Ramos (cell line): Measurements from ENCODE around the gene ECPAS.
"Not testable (repeated sequence)": the region's sequence is repeated elsewhere in the genome, so short reads cannot be mapped to it uniquely, and the experiment has no call there.

Experiments used
- in situ Hi-C: fragments of 300-500 bp; cut with MboI; formaldehyde crosslinking; loops from one replicate; pipeline ENCODE4 v1.14.3; 2022; ENCODE audit warnings: low sequenced_read_pairs; ENCODE audit not compliant: unreplicated experiment

Gene ECPAS

DNA sequence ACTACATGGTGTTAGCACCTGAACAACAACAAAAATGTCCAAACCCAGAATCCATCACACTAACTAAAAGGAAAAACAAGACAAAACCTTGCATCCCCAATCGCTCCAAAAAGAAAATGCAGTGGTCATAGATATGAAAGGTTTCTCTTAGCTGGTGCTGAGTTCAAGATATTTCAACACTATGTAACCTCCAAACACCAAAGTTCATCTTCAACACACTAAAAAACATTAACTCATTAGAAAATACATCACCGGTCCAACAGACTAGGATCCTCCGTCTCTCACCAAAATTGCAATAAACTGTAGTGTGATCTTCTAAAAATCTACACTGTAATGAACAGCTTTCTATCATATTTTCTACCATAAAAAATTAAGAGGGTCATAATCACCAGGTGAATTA, 60.8 kb downstream of the ECPAS start:
- in situ Hi-C loops: no loop called here

DNA sequence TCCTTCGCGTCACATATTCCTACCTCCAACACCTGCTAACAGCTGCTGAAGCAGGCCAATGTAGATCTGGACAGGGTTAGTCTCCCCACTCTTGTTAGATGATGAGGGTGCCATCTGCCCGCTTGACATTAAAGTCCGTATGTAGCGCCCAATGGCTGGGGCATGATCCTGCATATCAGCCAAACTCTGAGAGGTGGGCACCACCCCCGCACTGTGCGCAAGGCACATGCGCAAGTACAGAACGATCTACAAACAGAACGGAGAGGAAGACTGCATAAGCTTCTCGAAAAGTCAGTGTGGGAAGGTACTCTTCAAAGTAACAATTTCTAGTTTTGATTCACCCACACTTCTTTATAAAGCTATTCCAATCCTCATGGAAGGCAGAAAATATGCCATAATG, 69.8 kb downstream of the ECPAS start:
- in situ Hi-C loops: no loop called here

DNA sequence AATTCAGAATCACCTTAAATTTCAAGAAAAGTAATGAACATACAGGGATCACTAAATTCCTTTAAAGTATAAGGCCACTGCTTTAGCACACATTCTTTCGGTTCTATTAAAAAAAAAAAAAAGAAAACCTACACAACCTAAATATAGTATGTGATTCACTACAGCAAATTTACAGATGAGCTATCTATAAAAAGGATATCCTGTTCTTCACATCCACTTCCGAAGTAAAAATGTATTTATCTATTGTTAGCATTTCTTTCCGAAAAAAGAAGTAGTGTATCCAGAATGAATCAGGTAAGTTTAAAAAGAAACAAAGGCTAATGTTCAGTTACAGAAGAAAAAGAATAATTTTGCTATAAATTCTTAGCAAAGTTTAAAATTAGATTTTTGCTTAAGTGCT, 70.2 kb downstream of the ECPAS start:
- in situ Hi-C loops: no loop called here

DNA sequence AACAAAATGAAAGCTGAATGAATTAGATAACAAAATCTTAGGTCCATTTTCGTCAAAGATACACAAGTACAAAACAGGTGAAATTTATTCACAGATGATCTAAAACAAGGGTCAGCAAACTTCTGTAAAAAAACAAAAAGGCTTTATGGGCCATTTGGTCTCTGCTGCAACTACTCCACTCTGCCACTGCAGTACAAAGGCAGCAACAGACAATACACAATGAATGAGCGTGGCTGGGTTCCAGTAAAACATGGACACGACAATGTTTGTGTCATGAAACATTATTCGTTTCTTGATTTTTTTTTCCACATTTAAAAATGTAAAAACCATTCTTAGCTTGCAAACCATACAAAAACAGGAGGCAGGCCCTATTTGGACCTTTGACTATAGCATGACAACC, 71.9 kb downstream of the ECPAS start:
- in situ Hi-C loops: no loop called here

DNA sequence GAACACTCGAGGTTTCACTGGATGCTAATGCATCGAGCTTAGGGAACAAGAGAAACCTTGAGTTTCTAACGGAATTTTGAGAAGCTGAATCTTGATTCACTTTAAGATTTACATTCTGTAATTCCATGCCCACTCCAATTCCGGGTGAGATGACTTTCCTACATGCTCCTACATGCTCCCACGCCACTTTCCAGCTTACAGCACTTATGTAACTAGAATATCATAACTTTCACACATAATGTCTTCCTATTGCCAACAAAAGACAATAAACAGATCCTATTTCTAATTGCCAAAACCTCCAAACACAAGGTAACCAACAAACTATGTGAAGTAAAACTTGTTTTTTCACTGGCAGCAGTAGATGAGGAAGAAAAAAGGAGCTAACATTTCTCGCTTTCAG, 72.9 kb downstream of the ECPAS start:
- in situ Hi-C loops: no loop called here

DNA sequence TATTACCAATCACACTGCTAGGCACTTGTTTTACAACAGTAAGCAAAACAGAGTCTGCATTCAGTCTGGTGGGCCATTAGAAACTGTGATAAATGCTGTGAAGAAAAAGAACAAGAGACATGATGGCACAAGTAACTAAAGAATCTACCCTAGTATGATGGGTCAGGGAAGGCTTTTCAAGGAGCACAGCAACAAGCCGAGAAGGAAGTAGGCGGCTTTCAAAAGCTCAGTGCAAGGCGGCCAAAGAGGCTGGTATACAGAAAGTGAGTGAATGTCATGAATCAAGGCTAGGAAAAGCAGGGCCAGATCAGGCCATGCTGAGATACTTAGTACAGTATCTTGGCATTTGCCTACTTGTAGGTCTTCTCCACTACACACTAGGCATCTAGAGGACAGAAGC, 76.4 kb downstream of the ECPAS start:
- in situ Hi-C loops: no loop called here

DNA sequence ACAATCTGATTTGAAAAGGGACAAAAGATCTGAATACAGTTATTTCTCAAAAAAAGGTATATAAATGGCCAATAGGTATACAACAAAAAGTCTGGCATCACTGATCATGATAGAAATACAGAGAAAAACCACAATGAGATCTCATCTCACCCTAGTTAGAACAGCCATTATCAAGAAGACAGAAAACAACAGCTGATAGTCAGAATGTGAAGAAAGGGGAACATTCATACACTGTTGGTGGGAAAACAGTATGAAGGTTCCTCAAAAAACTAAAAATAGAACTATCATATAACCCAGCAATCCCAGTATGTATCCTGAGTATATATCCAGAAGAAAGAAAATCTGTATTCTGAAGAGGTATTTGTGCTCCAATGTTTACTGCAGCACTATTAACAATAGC, 78.5 kb downstream of the ECPAS start:
- in situ Hi-C loops: no loop called here

DNA sequence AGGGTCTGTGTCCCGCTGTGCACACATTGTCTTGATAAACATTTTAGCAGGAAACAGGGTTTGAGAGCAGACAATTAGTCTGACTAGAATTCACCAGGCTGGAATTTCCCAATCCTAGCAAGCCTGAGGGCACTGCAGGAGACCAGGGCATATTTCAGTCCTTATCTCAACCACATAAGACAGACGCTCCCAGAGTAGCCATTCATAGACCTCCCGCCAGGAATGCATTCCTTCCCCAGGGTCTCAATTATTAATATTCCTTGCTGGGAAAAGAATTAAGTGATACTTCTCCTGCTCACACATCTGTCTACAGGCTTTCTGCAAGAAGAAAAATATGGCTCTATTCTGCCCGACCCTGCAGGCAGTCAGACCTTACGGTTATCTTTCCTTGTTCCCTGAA, 82.7 kb downstream of the ECPAS start:
- in situ Hi-C loops: not testable (repeated sequence)

DNA sequence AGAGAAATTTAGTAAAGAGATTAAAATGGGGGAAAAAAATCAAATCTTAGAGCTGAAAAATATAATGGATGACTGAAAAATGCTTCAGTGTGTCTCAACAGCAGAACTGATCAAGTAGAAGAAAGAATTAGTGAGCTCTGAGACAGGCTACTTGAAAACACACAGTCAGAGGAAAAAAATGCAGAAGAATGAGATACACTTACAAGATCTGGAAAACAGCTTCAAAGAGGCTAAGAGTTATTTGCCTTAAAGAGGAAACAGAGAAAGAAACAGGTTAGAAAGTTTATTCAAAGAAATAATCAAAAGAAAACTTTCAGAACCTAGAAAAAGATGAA, 83.7 kb downstream of the ECPAS start:
- in situ Hi-C loops: no loop called here

DNA sequence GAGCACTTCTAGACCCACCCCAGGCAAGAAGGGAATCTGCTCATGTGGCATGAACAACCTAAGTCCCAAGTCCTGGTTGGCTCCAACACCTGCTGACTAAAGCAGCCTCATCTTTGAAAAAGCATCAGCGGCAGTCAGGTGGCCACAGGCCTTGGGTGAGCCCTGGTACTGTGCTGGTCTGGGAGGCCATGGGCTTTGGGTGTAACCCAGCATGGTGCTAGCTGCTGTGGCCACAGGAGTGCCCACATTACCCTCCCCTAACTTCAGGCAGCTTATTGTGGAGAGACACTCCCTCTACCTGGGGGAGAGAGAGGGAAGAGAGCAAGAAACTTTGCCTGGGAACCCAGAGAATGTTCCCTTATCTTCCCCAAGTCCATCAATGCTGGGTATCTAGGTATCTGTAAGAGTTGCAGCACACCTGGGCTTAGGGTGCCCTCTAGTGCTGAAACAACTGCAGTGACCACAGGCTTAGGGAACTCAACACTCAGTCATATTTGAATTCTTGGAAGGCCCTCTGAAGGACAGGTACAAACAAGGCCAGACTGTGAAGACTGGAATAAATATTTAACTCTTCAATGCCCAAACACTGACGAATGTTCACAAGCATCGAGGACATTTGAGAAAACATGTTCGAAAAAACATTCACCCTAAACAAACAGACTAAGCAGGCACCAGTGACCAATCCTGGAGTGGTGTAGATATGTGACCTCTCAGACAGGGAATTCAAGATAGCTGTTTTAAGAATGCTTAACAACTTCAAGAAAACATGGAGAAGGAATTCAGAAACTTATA, 84.2 kb downstream of the ECPAS start:
- in situ Hi-C loops: no loop called here

DNA sequence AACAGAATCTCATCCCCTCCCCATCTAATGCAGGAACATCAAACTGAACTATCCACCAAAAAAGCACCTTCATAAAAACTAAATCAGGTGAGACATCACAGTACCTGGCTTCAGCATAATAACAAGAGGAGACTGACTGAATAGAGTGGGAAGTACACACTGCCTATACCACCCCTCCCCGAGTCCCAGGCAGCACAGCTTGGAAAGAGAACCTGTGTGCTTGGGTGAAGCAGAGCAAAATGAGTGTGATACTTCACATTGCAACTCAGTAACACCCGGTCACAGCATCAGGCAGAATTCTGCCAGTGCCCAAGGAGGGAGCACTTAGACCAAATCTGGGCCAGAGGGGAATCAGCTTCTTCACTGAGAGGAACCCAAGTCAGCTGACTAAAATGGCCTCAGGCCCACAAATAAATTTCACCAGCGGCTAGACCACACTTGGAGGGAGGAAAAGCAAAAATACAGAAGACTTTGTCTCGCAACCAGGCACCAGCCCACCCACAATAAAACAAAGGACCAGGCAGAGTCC, 84.9 kb downstream of the ECPAS start:
- in situ Hi-C loops: no loop called here

DNA sequence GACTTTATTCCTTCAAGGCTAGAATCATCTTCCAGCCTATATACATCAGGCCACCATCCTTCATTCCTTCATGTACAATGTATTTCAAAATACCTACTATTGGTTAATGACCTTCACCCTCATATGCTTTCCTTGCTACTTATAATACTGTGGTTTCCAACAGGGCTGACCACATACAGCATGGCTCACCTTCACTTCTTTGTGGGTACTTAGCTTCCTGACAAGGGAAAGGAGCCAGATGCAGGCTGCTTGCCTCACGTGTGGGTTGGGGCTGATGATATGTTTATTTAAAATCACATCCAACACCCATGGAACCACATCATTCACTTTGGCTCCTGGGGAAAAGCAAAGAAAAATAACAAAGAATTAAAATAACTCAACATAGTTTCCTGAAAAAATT, 90.2 kb downstream of the ECPAS start:
- in situ Hi-C loops: no loop called here

DNA sequence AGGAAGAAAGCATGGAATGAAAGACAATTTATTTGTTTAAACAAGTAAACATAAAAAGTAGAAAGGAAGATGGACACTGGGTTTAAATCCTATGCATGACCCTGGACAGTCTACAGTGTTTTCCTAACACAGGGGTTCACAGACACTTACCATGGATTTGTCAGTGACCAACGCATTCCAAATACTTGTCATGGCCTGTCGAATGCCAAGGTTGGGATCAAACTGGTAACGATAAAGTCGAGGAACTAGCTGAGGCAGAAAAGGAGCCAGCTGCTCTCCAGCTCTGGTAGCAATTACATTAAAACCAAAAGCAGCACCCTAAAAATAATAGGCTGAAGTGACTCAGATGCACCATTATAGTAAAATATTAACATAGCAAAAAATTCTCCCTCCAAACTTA, 94.8 kb downstream of the ECPAS start:
- in situ Hi-C loops: no loop called here

DNA sequence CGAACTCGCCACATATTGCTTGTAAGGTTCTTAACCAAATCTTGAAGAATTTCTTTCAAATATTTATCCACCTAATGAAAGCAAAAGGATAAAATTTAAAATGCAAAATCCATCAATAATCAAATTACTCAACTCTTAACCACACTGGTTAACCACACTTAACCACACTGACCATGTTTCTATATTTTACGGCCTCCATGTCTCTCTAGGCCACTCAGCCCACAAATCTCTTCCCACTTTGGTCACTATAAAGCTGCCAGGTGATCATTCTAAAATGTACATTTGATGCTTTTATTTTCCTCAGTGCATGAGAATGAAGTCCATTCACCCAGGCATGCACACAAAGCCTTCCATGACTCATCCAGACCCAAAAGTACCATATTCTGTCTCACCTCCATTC, 97.8 kb downstream of the ECPAS start:
- in situ Hi-C loops: no loop called here

DNA sequence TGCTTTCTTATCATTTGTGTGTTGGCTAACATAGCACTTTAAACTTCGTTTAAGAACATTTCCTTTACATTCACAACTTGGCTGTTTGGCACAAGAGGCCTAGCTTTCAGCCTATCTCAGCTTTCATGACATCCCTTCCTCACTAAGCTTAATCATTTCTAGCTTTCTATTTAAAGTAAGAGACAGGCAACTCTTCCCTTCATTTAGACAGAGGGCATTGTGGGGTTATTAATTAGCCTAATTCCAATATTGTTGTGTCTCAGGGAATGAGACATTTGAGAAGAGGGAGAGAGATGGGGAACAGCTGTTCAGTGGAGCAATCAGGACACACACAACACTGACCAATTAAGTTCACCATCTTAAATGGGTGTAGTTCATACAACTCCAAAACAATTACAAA, 103.2 kb downstream of the ECPAS start:
- in situ Hi-C loops: no loop called here

DNA sequence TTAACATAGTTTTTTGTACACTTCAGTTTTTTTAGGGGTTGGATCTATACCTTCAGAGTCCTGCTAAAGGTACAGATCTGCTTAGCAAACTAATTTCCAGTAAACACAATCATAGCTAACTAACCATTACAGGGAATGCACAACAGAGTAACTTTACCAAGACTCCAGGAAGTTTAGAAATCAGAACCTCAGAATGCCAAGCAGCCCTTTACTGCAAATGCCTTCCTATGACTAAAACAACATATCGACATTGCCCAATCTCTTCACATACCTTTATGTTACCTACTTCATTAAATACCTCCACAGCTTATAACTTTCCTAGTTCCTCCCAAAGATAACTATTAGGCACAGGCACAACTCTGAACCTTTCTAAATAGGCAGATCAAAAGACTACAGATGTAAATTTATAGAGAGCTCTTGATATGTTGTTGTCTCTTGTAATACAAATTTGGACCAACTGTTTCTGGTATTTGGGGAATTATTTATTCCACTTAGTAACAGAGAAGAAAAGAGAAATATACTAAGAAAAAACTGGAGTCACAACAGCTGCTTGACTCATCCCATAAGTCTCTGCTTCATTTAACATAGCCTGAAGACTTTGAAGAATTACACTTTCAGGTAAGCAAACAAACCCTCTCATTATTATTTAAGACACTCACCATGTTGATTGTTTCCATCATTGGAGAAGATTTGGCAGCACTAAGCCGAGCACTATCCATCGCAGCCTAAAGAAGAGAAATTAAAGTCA, 108.2 kb downstream of the ECPAS start:
- in situ Hi-C loops: no loop called here

DNA sequence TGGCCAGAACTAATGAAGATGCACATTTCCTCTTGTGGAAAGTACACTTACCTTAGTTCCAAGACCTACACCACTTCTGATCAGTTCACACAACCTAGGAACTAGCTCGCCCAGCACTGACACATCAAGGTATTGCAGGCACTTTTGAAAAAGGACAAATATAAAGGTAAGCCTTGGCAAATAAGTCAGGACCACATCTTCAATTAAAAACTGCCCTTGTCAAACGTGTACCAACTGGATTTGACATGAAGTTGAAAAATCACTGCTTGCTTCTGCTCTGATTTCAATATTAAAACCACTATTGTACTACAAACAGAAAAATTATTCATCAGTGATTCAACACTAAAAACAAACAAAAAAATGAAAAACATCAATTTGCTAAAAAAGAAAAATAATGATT, 109.1 kb downstream of the ECPAS start:
- in situ Hi-C loops: no loop called here

DNA sequence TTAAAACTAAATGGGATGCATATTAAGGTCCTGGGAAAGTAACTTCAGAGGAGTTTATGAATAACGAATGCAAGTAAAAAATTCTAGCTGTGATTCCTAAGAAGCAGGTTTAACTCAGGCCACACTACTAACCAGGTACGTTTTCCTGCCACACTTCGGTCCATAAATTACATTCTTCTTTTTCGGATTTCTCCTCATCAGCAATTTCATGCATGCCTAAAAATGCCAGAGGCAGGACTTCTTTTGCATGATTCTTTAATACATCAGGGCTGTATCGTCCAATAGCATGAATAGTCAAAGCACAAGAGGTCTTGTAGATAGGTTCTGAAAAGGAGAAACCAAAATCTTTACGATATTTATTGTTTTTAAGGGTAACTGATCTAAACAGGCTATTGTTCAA, 111.9 kb downstream of the ECPAS start:
- in situ Hi-C loops: no loop called here

DNA sequence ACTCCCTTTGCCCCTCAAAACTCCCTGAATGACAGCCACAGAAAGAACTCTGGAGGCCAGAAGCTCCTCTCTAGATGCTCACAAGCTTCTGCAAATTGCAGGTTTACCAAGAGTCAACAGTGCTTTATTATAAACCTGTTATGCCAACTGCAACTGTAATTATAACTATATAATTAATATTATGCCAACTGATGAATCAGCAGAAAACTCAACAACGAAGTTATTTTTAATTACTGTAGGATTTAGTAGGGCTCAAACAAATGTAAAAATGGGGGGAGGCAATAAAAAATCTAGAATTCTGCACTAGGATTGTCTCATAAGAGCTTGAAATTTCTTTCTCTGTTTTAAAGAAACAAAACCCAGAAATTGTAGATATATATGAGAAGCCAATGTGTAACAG, 117.2 kb downstream of the ECPAS start:
- in situ Hi-C loops: no loop called here

DNA sequence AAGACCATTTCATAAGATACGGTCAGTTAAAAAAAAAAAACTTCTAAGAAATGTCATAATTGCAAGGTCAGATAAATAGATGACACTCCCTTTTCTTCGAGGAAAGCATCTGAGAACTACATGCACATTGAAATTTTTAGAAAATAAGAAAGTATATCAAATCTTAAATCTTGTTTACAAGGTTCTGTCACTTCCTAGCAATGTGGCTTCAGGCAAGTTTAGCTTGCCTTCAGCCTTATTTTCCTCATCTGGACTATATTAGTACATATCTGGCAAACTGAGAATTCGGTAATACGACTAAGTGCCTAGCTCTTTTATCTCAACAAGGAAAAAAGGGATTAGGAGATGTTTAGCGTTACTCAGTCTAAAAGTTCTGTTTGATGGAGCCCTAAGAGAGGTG, 121.7 kb downstream of the ECPAS start:
- in situ Hi-C loops: no loop called here

DNA sequence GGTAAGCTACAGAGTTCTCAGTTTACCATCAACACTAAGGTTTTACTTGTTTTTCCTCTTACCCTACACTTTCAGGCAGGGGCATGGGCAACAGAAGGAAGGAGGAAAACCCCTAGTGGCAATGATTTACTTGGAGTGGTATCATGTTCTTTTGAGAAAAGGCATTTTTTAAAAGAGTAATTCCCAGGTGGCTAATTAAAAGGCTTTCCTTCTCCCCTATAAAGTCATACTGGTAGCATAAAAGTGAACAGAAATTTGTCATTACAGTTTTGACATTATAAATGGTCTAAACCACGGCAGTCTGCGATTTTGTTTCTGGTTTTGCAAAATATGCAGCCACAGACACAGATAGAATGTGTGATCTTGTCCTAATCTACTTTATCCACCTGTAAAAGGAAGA, 123.3 kb downstream of the ECPAS start:
- in situ Hi-C loops: no loop called here
